Measurements from ENCODE around the gene DNHD1.

Gene DNHD1

GRCh38 chr11:6618117-6619003, 121.3 kb downstream of the DNHD1 start:
- DNase-seq (ENCODE audit: low read depth, low spot score), result no peak
- peak overlapping the region; percentile 98 for H3K4me3 ChIP-seq (ENCODE audit: low read length)

GRCh38 chr11:6619004-6619745, 122.1 kb downstream of the DNHD1 start, which contains the start of gene TPP1:
TPP1 (minus strand) TSS chr11:6619422; CDS start chr11:6619400, 22 bp downstream.
- peak within 1 kb of the TSS; percentile 98 for H3K4me3 ChIP-seq (ENCODE audit: low read length)
- DNase-seq (ENCODE audit: low read depth, low spot score), result peak; percentile 90

- no peak overlapping the region for H3K4me3 ChIP-seq (ENCODE audit: low read length)
- no peak for DNase-seq (ENCODE audit: low read depth, low spot score)
Observed at GRCh38 chr11:6620636-6621035, 123.6 kb downstream of the DNHD1 start.

Data from Jurkat, Clone E6-1 (cell line).